Glutamatergic neuron (in vitro differentiated cells): ENCODE data around the gene CD84. TPM values are rescaled to one million over a fixed set of nuclear protein-coding genes. Genes with fewer than 3 reads are reported as not detected.
A peak's percentile ranks its signal among the peaks of the same experiment; 100 is the strongest.

Experiments
- DNase-seq: peaks from one replicate; pipeline ENCODE4 v3.0.0; 2022
- H3K27ac Mint-ChIP-seq: one replicate; pipeline ENCODE4 v1.8.0; 2020; ENCODE audit warnings: mild to moderate bottlenecking, mixed read lengths, inconsistent platforms; ENCODE audit not compliant: unreplicated experiment
- H3K27me3 Mint-ChIP-seq: one replicate; pipeline ENCODE4 v1.8.0; 2020; ENCODE audit warnings: mild to moderate bottlenecking, moderate library complexity, mixed read lengths, inconsistent platforms; ENCODE audit not compliant: unreplicated experiment
- H3K36me3 Mint-ChIP-seq: one replicate; pipeline ENCODE4 v1.8.0; 2020; ENCODE audit warnings: mild to moderate bottlenecking, mixed read lengths, inconsistent platforms; ENCODE audit not compliant: unreplicated experiment
- H3K4me1 Mint-ChIP-seq: one replicate; pipeline ENCODE4 v1.8.0; 2020; ENCODE audit warnings: mild to moderate bottlenecking, low read depth, mixed read lengths, inconsistent platforms; ENCODE audit not compliant: unreplicated experiment
- H3K4me3 Mint-ChIP-seq: one replicate; pipeline ENCODE4 v1.8.0; 2020; ENCODE audit warnings: mild to moderate bottlenecking, mixed read lengths, inconsistent platforms; ENCODE audit not compliant: unreplicated experiment
- H3K9me3 Mint-ChIP-seq: one replicate; pipeline ENCODE4 v1.8.0; 2020; ENCODE audit warnings: mild to moderate bottlenecking, moderate library complexity, mixed read lengths, inconsistent platforms; ENCODE audit not compliant: unreplicated experiment
- total RNA-seq: library from RNA; stranded (reverse); fragmentation: NEBNext Ultra II Directional; extraction: Animal tissue kit (Norgen Biotek cat#: 25700); gene quantifications from one replicate; pipeline ENCODE4 v1.2.1, GENCODE V29; 2021; ENCODE audit not compliant: unreplicated experiment
- TF ChIP-seq, protein P1 (sequence below): fragments of 200-600 bp; sonication (generic); IDR thresholded peaks from one replicate; pipeline ENCODE4 v1.5.0; 2021; ENCODE audit not compliant: partially characterized antibody, unreplicated experiment

CD84 gene
- total RNA-seq, 1 donor from 2014 or later, result not detected

DNA sequence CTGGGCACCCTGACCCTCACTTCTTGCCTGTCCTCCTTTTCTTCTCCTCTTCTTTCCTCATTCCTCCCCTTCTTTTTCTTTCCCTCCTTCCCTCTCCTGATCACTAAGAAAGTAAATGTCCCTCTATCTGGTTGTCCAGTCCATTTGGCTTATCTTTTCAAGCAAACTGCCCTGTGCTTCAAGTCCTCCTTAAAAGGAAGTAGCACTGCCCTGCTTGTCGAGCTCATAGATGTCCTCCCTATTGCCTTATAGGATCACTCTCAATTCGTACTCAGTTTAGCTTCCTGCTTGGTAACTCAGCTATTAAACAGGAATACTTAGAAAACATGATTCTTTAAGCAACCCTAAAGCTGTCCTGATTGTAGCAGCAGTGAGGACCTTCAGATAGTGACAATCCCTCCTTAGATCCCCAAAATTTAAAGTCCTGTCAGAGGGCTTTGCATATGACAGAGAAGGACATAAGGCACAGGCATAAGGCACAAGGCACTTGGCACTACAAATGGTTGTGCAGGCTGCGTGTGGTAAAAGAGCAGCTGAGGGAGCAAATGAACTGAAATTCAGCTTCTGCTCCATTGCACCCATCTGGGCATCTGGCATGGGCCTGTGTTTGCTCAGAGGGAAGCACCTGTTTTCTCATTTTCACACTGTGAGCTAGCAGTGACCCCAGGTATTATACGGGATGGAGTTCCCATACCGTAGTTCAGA lies 30.2 kb downstream of the CD84 start:
- H3K36me3 Mint-ChIP-seq, result no peaks in the 10 kb centered on the region
- H3K9me3 Mint-ChIP-seq, result peaks cover 3% of the 10 kb centered on the region
- H3K4me1 Mint-ChIP-seq, result peaks cover 21% of the 10 kb centered on the region
- TF ChIP-seq, protein P1, sequence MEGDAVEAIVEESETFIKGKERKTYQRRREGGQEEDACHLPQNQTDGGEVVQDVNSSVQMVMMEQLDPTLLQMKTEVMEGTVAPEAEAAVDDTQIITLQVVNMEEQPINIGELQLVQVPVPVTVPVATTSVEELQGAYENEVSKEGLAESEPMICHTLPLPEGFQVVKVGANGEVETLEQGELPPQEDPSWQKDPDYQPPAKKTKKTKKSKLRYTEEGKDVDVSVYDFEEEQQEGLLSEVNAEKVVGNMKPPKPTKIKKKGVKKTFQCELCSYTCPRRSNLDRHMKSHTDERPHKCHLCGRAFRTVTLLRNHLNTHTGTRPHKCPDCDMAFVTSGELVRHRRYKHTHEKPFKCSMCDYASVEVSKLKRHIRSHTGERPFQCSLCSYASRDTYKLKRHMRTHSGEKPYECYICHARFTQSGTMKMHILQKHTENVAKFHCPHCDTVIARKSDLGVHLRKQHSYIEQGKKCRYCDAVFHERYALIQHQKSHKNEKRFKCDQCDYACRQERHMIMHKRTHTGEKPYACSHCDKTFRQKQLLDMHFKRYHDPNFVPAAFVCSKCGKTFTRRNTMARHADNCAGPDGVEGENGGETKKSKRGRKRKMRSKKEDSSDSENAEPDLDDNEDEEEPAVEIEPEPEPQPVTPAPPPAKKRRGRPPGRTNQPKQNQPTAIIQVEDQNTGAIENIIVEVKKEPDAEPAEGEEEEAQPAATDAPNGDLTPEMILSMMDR, result no peak
- no peaks in the 10 kb centered on the region for H3K27me3 Mint-ChIP-seq
- peak overlapping the region; percentile 6 for H3K4me3 Mint-ChIP-seq
- peak overlapping the region; percentile 33 for H3K27ac Mint-ChIP-seq
- DNase-seq, result no peak

DNA sequence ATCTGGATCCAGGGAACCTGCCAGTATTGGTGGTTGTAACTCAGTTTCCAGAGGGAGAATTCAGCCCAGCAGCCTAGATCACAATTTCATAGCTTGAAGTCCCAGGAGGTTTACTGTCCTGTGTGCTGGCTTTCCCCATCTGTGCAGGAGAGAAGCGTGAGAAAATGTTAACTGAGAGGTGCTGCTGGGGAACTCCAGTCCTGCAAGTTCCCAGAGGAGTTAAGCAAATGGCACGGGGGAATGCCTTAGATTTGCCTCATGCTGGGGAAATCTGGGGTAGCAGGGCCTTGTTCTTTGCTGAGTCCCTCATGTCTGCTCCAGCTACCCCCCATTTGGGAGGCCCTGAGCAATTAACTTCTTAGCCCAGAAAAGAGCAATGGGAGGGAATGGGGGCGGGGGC lies 31.1 kb downstream of the CD84 start:
- Mint-ChIP-seq H3K27ac (peak overlapping the region; percentile 39), H3K36me3 (no peaks in the 10 kb centered on the region), H3K27me3 (no peaks in the 10 kb centered on the region), H3K4me1 (peaks cover 21% of the 10 kb centered on the region), H3K4me3 (peak overlapping the region; percentile 63), H3K9me3 (peaks cover 3% of the 10 kb centered on the region)
- TF ChIP-seq, protein P1, result no peak
- DNase-seq, result no peak

DNA sequence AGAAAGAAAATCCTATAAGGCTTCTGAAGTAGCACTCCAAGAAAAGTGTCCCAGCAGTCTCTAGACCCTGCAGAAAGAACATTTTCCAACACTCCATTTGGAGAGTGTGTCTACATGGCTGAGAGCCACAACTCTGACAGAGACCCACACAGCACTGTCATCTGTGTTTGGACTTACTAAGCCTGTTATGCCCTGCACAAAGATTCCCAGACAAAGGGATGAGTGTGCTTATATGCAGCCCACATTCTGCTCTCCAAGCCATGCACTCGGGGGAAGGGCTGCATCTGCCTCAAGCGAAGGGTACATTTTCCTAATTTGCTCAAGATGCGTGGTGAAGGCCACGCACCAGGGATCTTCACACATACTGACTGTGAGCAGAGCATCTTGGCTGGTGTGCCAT lies 31.9 kb downstream of the CD84 start:
- no peak for DNase-seq
- no peak overlapping the region for H3K4me3 Mint-ChIP-seq
- H3K27me3 Mint-ChIP-seq, result no peaks in the 10 kb centered on the region
- TF ChIP-seq, protein P1, result no peak
- H3K36me3 Mint-ChIP-seq, result no peaks in the 10 kb centered on the region
- no peak overlapping the region for H3K27ac Mint-ChIP-seq
- H3K4me1 Mint-ChIP-seq, result peaks cover 21% of the 10 kb centered on the region
- H3K9me3 Mint-ChIP-seq, result peaks cover 3% of the 10 kb centered on the region

DNA sequence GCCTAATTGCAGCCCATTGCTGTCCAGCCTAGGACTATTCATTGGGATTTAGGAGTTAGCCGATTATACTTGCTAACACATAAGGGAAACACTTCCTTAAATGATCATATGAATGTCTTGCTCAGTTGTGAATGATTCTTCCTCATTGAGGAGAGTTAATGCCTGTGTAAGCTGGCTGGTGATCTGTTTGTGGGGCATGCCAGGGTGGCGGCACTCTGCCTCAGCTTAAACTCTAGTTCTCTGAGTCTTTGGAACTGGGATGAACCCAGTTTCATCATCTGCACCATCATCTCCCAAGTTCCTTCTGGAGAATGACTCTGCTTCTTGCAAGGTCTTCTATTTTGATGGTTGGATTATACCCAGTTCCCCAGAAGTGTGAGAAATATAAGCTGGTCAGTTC lies 32.4 kb downstream of the CD84 start:
- H3K4me3 Mint-ChIP-seq, result no peak overlapping the region
- peaks cover 3% of the 10 kb centered on the region for H3K9me3 Mint-ChIP-seq
- H3K27me3 Mint-ChIP-seq, result no peaks in the 10 kb centered on the region
- H3K4me1 Mint-ChIP-seq, result peaks cover 21% of the 10 kb centered on the region
- TF ChIP-seq, protein P1, result no peak
- no peak overlapping the region for H3K27ac Mint-ChIP-seq
- no peak for DNase-seq
- no peaks in the 10 kb centered on the region for H3K36me3 Mint-ChIP-seq

DNA sequence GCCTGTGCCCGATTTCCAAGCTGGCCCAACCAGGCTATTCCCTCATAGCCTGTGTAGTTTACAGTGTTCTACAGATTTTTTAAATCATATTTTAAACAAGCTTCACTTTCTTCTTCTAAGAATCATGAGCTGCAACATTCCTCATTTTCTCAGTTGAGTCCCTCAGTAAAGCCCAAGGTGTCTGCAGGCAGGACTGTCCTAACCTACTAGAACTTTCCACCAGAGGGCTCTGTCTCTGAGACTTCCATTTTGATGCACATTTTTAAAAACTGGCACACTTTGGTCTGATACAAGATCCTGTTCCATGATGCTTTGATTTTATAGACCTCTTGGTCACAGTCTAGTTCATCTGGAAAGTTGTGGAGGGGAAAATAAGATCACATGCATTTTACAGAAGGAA lies 34.6 kb downstream of the CD84 start:
- no peaks in the 10 kb centered on the region for H3K27me3 Mint-ChIP-seq
- peaks cover 21% of the 10 kb centered on the region for H3K4me1 Mint-ChIP-seq
- no peaks in the 10 kb centered on the region for H3K9me3 Mint-ChIP-seq
- H3K36me3 Mint-ChIP-seq, result no peaks in the 10 kb centered on the region
- no peak for DNase-seq
- TF ChIP-seq, protein P1, result peak; percentile 25
- H3K4me3 Mint-ChIP-seq, result no peak overlapping the region
- H3K27ac Mint-ChIP-seq, result no peak overlapping the region
